Measurements from ENCODE around the gene SLC44A1. TPM values are rescaled to one million over a fixed set of nuclear protein-coding genes. Genes with fewer than 3 reads are reported as not detected.

Gene SLC44A1
- total and polyA plus RNA-seq, 10 of the 15 experiments (the other 5 are each of a cell fraction or from before 2014, with no cell fraction given) = 2.4 to 21.2 (median 12.4) TPM

DNA sequence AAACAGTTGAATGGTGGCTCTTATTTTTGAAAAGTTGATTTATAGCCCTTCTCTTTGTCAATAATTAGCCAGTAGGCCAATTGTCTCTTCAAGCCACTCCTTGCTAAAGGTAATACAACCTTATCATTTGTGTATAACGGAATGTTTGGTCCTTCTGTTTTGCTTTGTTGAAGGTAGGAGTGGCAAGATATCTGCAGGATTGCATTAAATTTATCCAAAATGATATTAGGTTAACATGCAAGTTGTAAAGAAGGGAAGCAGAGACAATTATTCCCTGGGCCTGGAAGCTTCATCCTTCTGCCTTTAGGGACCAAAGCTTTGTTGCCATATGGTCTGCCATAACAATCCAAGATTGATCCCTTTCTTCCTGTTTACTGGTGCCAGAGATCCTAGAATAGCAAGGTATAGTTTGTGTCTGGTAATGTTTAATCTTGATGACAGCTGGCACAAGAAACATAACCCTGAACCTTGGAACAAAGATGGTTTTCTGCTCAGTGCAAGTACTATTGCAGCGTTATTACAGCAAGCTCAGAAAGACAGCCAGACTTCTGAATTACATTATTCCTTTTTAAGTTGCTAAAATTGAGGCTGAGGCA lies 187.9 kb downstream of the SLC44A1 start:
- ATAC-seq (no peak), FAIRE-seq (no peak), DNase-seq (ENCODE audit: low read depth, low spot score) (no peak)
- in situ Hi-C loops (cut with MboI) (no loop called here), intact Hi-C loops (cut with micrococcal nuclease; ENCODE audit: unreplicated experiment) (loop anchor here (5.0 kb wide), 1 partner anchor 175 kb away; no protein-coding TSS in a partner anchor)
- H3K4me2 ChIP-seq (ENCODE audit: control insufficient read depth, insufficient read depth) = no peak overlapping the region
- H3K4me1 ChIP-seq (ENCODE audit: control insufficient read depth, insufficient read depth, low read length) = no peaks in the 10 kb centered on the region
- no peak overlapping the region for H2AFZ ChIP-seq (ENCODE audit: control insufficient read depth, low read depth, low read length)
- no TSS peak for BruUV-seq (replicated peaks)
- no peak overlapping the region for H3K27ac ChIP-seq (ENCODE audit: control insufficient read depth, insufficient read depth)
- ChIA-PET POLR2A (no interaction called here), CTCF (no interaction called here), SMC1A (ENCODE audit: uncharacterized antibody, unreplicated experiment) (interaction anchor here (1.1 to 1.5 kb wide), 2 partner anchors 33 to 125 kb away, joined by 3 read pairs; no protein-coding TSS in a partner anchor), RAD21 (ENCODE audit: unreplicated experiment) (no interaction called here)
- no peaks in the 10 kb centered on the region for H3K36me3 ChIP-seq (ENCODE audit: control insufficient read depth in 2 of 2, insufficient read depth in 2 of 2, low read length in 1 of 2)
- H3K4me3 ChIP-seq = no peak overlapping the region
- H3K79me2 ChIP-seq (ENCODE audit: control insufficient read depth, insufficient read depth, low read length) = no peaks in the 10 kb centered on the region
- no peaks in the 10 kb centered on the region for H3K27me3 ChIP-seq (replicated peaks in 1 of 2; ENCODE audit: control insufficient read depth in 2 of 2, insufficient read depth in 2 of 2, low read length in 1 of 2)
- no peak overlapping the region for H3K9ac ChIP-seq (ENCODE audit: control insufficient read depth, insufficient read depth, low read length)
- H4K20me1 ChIP-seq (ENCODE audit: control insufficient read depth, insufficient read depth) = no peaks in the 10 kb centered on the region
- WGBS (ENCODE audit: insufficient coverage, insufficient replicate concordance, low lambda C conversion rate, missing lambda C conversion rate) = 81% methylated on average over 2 of the region's 2 CpGs
- H3K9me3 ChIP-seq (replicated peaks; ENCODE audit: control insufficient read depth, insufficient read depth, low read length) = no peaks in the 10 kb centered on the region; the same call in 2 of the 3 replicates
- TF ChIP-seq NFXL1 (IDR thresholded peaks at IDR 0.05; ENCODE audit: borderline replicate concordance) (no peak), SMARCA5 (IDR thresholded peaks at IDR 0.05) (no peak), BRCA1 (IDR thresholded peaks at IDR 0.05; ENCODE audit: low read depth, low read length) (no peak), TCF7 (IDR thresholded peaks at IDR 0.05; ENCODE audit: borderline replicate concordance) (no peak), HDAC6 (IDR thresholded peaks at IDR 0.05; ENCODE audit: unreplicated experiment) (no peak), MYB (IDR thresholded peaks at IDR 0.05; ENCODE audit: borderline replicate concordance, low read depth, low read length) (no peak), SREBF2 (IDR thresholded peaks at IDR 0.05; ENCODE audit: low read length) (no peak), BACH1 (IDR thresholded peaks at IDR 0.05; ENCODE audit: borderline replicate concordance) (no peak), ZSCAN29 (IDR thresholded peaks at IDR 0.05) (no peak), EP300 (IDR thresholded peaks at IDR 0.05; ENCODE audit: borderline replicate concordance in 1 of 2, control insufficient read depth in 1 of 2, low read depth in 2 of 2, low read length in 2 of 2) (no peak), POLR2AphosphoS2 (IDR thresholded peaks at IDR 0.05; ENCODE audit: low read depth, low read length) (no peak), EGR1 (IDR thresholded peaks at IDR 0.05; ENCODE audit: borderline replicate concordance in 1 of 2, low read depth in 2 of 2, low read length in 2 of 2) (no peak), FOS (IDR thresholded peaks at IDR 0.05; ENCODE audit: borderline replicate concordance, extremely low read depth, insufficient read length) (no peak), CREB1 (IDR thresholded peaks at IDR 0.05; ENCODE audit: low read depth) (no peak), IKZF1 (conservative IDR thresholded peaks at IDR 0.05) (no peak)
- TF ChIP-seq, protein P1, sequence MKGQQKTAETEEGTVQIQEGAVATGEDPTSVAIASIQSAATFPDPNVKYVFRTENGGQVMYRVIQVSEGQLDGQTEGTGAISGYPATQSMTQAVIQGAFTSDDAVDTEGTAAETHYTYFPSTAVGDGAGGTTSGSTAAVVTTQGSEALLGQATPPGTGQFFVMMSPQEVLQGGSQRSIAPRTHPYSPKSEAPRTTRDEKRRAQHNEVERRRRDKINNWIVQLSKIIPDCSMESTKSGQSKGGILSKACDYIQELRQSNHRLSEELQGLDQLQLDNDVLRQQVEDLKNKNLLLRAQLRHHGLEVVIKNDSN (IDR thresholded peaks at IDR 0.05; ENCODE audit: borderline replicate concordance, extremely low read length, insufficient read depth, low read depth, low read length) = no peak
- TF ChIP-seq, protein P2, sequence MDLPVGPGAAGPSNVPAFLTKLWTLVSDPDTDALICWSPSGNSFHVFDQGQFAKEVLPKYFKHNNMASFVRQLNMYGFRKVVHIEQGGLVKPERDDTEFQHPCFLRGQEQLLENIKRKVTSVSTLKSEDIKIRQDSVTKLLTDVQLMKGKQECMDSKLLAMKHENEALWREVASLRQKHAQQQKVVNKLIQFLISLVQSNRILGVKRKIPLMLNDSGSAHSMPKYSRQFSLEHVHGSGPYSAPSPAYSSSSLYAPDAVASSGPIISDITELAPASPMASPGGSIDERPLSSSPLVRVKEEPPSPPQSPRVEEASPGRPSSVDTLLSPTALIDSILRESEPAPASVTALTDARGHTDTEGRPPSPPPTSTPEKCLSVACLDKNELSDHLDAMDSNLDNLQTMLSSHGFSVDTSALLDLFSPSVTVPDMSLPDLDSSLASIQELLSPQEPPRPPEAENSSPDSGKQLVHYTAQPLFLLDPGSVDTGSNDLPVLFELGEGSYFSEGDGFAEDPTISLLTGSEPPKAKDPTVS (IDR thresholded peaks at IDR 0.05; ENCODE audit: low read depth, low read length) = no peak
- TF ChIP-seq, protein P3, sequence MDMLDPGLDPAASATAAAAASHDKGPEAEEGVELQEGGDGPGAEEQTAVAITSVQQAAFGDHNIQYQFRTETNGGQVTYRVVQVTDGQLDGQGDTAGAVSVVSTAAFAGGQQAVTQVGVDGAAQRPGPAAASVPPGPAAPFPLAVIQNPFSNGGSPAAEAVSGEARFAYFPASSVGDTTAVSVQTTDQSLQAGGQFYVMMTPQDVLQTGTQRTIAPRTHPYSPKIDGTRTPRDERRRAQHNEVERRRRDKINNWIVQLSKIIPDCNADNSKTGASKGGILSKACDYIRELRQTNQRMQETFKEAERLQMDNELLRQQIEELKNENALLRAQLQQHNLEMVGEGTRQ (IDR thresholded peaks at IDR 0.05; ENCODE audit: borderline replicate concordance, low read depth, low read length) = no peak

Data from GM12878 (cell line).